ENCODE data around the gene MBD3L3.
"Not testable (repeated sequence)": the region's sequence is repeated elsewhere in the genome, so short reads cannot be mapped to it uniquely, and the experiment has no call there.

DNA sequence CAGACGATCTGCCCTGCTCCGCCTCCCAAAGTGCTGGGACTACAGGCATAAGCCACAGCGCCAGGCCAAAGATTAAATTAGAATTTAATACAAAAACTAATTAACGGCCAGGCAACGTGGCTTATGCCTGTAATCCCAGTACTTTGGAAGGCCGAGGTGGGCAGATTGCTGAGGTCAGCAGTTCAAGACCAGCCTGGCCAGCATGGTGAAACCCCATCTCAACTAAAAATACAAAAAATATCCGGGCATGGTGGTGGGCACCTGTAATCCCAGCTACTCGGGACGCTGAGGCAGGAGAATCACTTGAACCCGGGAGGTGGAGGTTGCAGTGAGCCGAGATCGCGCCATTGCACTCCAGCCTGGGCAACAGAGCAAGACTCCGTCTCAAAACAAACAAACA is 2.8 kb downstream of the MBD3L3 start:
- TF ChIP-seq, protein P1, sequence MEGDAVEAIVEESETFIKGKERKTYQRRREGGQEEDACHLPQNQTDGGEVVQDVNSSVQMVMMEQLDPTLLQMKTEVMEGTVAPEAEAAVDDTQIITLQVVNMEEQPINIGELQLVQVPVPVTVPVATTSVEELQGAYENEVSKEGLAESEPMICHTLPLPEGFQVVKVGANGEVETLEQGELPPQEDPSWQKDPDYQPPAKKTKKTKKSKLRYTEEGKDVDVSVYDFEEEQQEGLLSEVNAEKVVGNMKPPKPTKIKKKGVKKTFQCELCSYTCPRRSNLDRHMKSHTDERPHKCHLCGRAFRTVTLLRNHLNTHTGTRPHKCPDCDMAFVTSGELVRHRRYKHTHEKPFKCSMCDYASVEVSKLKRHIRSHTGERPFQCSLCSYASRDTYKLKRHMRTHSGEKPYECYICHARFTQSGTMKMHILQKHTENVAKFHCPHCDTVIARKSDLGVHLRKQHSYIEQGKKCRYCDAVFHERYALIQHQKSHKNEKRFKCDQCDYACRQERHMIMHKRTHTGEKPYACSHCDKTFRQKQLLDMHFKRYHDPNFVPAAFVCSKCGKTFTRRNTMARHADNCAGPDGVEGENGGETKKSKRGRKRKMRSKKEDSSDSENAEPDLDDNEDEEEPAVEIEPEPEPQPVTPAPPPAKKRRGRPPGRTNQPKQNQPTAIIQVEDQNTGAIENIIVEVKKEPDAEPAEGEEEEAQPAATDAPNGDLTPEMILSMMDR (conservative IDR thresholded peaks at IDR 0.05; ENCODE audit: low read depth, low read length) = not testable (repeated sequence)
- not testable (repeated sequence) for TF ChIP-seq EZH2 (IDR thresholded peaks at IDR 0.05; ENCODE audit: borderline replicate concordance, low read depth, low read length, poor library complexity, severe bottlenecking)

Measured in A673 (cell line).